AG04449 (cell line): Measurements from ENCODE around the gene DOCK4.

Experiments used
- CTCF ChIA-PET: fragments of 350-600 bp; formaldehyde crosslinking; extraction: SDS; loops from one replicate; lab custom pipeline; 2021; ENCODE audit warnings: antibody characterized with exemption; lab: Yijun Ruan, JAX
- POLR2A ChIA-PET: fragments of 400-600, 350-600 bp; formaldehyde crosslinking; extraction: SDS; loops from one replicate; lab custom pipeline; 2020; ENCODE audit warnings: antibody characterized with exemption, inconsistent platforms; lab: Yijun Ruan, JAX
- DNase-seq: peaks from one replicate; pipeline ENCODE4 v3.0.0-alpha.2; 2010; ENCODE audit warnings: low read depth, low spot score
- H3K4me3 ChIP-seq: 2 replicates; pipeline ENCODE4 v1.5.1; 2011; ENCODE audit warnings: low read depth, mild to moderate bottlenecking, control low read depth, low read length
- CTCF ChIP-seq: IDR thresholded peaks from one replicate; pipeline ENCODE4 v1.5.1; 2011; ENCODE audit warnings: mild to moderate bottlenecking, moderate library complexity, low read length, control low read depth, inconsistent platforms; ENCODE audit not compliant: insufficient read depth; ENCODE audit errors: missing control alignments

DOCK4 gene

DNA sequence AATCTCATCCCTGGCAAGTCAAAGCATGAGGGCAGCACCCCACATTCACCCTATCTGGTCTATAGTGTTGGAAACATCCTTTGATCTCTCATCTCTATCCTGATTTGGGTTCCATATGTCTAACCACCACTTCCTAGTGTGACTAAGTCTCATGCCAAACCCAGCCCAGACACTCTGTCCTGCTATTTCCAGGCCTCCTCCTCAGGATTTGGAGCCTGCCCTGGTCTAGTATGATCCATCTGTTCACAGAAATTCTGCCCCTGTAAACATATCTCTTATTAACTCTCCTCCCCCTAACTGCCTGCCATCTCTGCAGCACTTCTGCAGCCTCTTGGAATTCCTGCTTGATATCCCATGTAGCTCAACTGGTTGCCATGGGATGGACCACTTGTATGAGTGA is 323.0 kb downstream of the DOCK4 start:
- H3K4me3 ChIP-seq = no peak overlapping the region
- DNase-seq = no peak
- POLR2A ChIA-PET = no interaction called here
- CTCF ChIA-PET = no interaction called here
- TF ChIP-seq CTCF = no peak

GRCh38 chr7:111878785-111879184 is 327.4 kb downstream of the DOCK4 start:
- H3K4me3 ChIP-seq = no peak overlapping the region
- ChIA-PET POLR2A (no interaction called here), CTCF (no interaction called here)
- TF ChIP-seq CTCF = no peak
- no peak for DNase-seq

DNA sequence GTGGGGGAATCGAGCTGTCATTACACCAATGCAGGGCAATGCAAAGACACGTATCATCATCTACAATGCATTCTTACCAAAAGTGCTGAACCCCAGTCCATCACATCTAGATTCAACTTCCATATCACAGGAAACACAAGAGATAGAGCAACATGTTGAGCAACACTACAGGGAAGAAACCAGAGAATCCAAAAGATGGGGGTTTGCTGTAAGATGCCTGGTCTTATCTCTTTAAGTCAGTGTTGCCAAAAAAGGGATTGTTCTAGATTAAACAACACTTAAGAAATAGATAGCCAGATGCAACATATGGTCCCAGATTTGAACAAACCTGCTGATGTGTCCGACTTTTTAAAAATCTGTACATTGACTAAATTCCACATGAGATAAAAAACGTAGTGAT is 328.3 kb downstream of the DOCK4 start:
- TF ChIP-seq CTCF = no peak

GRCh38 chr7:111873963-111874690 is 332.1 kb downstream of the DOCK4 start:
- TF ChIP-seq CTCF = no peak
- ChIA-PET CTCF (interaction anchor here (1.1 to 3.0 kb wide), 2 partner anchors 19 to 121 kb away, joined by 3 to 13 read pairs; no protein-coding TSS in a partner anchor), POLR2A (no interaction called here)
- no peak for DNase-seq
- no peak overlapping the region for H3K4me3 ChIP-seq

More for the DNA sequence above, 328.3 kb downstream of the DOCK4 start:
- POLR2A ChIA-PET = no interaction called here
- CTCF ChIA-PET = interaction anchor here (2.3 kb wide), 1 partner anchor 23 kb away, joined by 9 read pairs; no protein-coding TSS in a partner anchor
- no peak for DNase-seq
- no peak overlapping the region for H3K4me3 ChIP-seq

DNA sequence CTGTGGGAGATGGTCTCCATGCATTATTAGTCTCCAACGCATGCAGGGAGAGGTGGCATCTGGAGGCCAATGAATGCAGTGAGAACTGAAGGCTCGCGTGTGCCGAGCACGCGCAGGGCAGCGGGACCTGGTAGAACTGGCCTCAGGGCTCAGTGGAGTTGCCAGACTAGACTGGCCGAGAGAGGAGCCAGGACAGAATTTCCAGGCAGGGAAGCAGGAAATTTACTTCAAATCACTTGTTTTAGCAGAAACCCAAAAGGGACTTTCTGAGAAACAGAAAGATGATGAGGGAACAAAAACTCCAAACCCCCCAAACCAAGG is 332.9 kb downstream of the DOCK4 start:
- TF ChIP-seq CTCF = no peak
- ChIA-PET CTCF (interaction anchor here (3.0 kb wide), 1 partner anchor 18 kb away, joined by 13 read pairs; no protein-coding TSS in a partner anchor), POLR2A (no interaction called here)

GRCh38 chr7:111872450-111873325 is 333.5 kb downstream of the DOCK4 start:
- ChIA-PET CTCF (interaction anchor here (2.2 to 3.0 kb wide), 2 partner anchors 17 to 18 kb away, joined by 13 read pairs; no protein-coding TSS in a partner anchor), POLR2A (no interaction called here)
- no peak overlapping the region for H3K4me3 ChIP-seq
- no peak for TF ChIP-seq CTCF
- no peak for DNase-seq

More for the DNA sequence above, 332.9 kb downstream of the DOCK4 start:
- H3K4me3 ChIP-seq = no peak overlapping the region
- DNase-seq = no peak
